Measurements from ENCODE around the gene ZAR1. TPM values are rescaled to one million over a fixed set of nuclear protein-coding genes. Genes with fewer than 3 reads are reported as not detected.

ZAR1 gene
- total RNA-seq, 3 donors from 2014 or later (not counting 1 experiment from before 2014, with no cell fraction given): not detected

DNA sequence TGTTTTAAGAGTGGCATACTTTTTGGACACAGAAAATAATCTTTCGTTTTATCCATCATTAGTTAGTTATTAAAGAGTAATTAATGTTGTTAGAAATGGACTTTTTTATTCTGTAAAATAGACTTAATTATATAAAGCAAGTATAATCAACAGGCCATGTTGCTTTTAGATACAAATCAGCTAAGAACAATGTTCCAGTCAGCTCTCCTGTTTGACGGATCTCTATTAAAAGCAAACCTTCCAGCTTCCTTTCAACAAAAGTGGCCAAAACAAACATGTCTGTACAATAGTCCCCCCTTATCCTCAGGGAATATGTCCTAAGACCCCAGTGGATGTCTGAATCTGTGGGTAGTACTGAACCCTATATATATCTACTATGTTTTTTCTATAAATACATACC, 11.8 kb upstream of the ZAR1 start:
- Mint-ChIP-seq H3K4me3 (no peak overlapping the region), H3K9me3 (no peaks in the 10 kb centered on the region), H3K27ac (no peak overlapping the region), H3K36me3 (no peaks in the 10 kb centered on the region), H3K27me3 (ENCODE audit: low read depth in 2 of 2) (peaks cover 33 to 45% of the 10 kb centered on the region in 2 donors), H3K4me1 (peaks cover 5 to 7% of the 10 kb centered on the region in 2 donors)
- intact Hi-C loops (cut with micrococcal nuclease): no loop called here
- Histone ChIP-seq H3K27ac (ENCODE audit: low read length) (no peak overlapping the region), H3K36me3 (ENCODE audit: control insufficient read depth, insufficient read depth, low read length) (no peaks in the 10 kb centered on the region), H3K9me3 (ENCODE audit: control insufficient read depth, insufficient read depth, low read length) (no peaks in the 10 kb centered on the region), H3K4me1 (ENCODE audit: control insufficient read depth, insufficient read depth, low read length) (peaks cover 3% of the 10 kb centered on the region), H3K27me3 (ENCODE audit: control insufficient read depth, insufficient read depth, low read length) (peaks cover 19% of the 10 kb centered on the region), H3K4me3 (ENCODE audit: low read length) (no peak overlapping the region)
- DNase-seq (no peak), ATAC-seq (no peak)
- TF ChIP-seq, protein P1, sequence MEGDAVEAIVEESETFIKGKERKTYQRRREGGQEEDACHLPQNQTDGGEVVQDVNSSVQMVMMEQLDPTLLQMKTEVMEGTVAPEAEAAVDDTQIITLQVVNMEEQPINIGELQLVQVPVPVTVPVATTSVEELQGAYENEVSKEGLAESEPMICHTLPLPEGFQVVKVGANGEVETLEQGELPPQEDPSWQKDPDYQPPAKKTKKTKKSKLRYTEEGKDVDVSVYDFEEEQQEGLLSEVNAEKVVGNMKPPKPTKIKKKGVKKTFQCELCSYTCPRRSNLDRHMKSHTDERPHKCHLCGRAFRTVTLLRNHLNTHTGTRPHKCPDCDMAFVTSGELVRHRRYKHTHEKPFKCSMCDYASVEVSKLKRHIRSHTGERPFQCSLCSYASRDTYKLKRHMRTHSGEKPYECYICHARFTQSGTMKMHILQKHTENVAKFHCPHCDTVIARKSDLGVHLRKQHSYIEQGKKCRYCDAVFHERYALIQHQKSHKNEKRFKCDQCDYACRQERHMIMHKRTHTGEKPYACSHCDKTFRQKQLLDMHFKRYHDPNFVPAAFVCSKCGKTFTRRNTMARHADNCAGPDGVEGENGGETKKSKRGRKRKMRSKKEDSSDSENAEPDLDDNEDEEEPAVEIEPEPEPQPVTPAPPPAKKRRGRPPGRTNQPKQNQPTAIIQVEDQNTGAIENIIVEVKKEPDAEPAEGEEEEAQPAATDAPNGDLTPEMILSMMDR (IDR thresholded peaks at IDR 0.05): no peak
- WGBS (ENCODE audit: insufficient coverage): 100% methylated on average over 1 of the region's 2 CpGs

- no peak for ATAC-seq
- intact Hi-C loops (cut with micrococcal nuclease): loop anchor here (5.0 kb wide), 1 partner anchor 164 kb away; no protein-coding TSS in a partner anchor
Measured at GRCh38 chr4:48481581-48481980, 8.5 kb upstream of the ZAR1 start.

DNA sequence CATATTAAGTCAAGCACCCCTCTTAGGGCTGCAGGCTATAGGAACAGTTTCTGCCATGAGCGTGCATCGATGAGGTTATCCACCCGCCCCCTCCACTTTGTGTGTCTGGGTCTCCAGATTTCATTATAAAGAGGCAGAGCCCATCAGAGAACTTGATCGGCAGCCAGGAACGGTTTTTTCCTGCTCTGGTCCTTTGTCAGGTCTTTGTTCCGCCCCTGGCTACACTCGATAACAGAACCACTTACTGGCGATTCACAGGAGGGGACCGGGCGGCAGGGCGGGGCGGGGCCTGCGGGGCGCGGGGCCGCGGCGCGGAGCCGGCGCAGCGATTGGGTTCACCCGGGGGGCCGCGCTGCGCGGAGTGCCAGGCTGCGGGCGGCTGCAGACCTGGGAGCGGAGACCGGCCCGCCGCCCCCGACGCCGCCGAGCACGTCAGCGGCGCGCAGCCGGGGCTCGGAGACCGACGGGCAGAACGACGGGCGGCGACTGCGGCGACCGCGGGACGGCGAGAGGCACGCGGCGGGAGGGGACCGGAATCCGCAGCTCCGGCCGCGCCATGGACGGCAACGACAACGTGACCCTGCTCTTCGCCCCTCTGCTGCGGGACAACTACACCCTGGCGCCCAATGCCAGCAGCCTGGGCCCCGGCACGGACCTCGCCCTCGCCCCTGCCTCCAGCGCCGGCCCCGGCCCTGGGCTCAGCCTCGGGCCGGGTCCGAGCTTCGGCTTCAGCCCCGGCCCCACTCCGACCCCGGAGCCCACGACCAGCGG, 6.9 kb upstream of the ZAR1 start, which contains the start of gene SLC10A4:
Gene SLC10A4, plus strand, starts transcription at position 338 of the 771 bp plus-strand sequence. Its CDS starts 219 bp downstream, at position 557.
- H3K4me3 ChIP-seq (ENCODE audit: low read length): no peak within 1 kb of the TSS

More at GRCh38 chr4:48481581-48481980, 8.5 kb upstream of the ZAR1 start:
- TF ChIP-seq, protein P1 (IDR thresholded peaks at IDR 0.05): no peak
- no peak overlapping the region for H3K4me3 Mint-ChIP-seq
- no peak for DNase-seq
- peaks cover 39% of the 10 kb centered on the region for H3K27me3 ChIP-seq (ENCODE audit: control insufficient read depth, insufficient read depth, low read length)
- no peak overlapping the region for H3K4me3 ChIP-seq (ENCODE audit: low read length)
- H3K36me3 ChIP-seq (ENCODE audit: control insufficient read depth, insufficient read depth, low read length): no peaks in the 10 kb centered on the region
- no peak overlapping the region for H3K27ac ChIP-seq (ENCODE audit: low read length)
- no peaks in the 10 kb centered on the region for H3K9me3 ChIP-seq (ENCODE audit: control insufficient read depth, insufficient read depth, low read length)
- WGBS (ENCODE audit: insufficient coverage): 100% methylated on average over 1 of the region's 1 CpG
- H3K4me1 ChIP-seq (ENCODE audit: control insufficient read depth, insufficient read depth, low read length): peaks cover 11% of the 10 kb centered on the region
- H3K36me3 Mint-ChIP-seq: no peaks in the 10 kb centered on the region
- H3K4me1 Mint-ChIP-seq: peaks cover 14 to 20% of the 10 kb centered on the region in 2 donors
- no peak overlapping the region for H3K27ac Mint-ChIP-seq
- H3K9me3 Mint-ChIP-seq: no peaks in the 10 kb centered on the region
- peaks cover 52 to 62% of the 10 kb centered on the region in 2 donors for H3K27me3 Mint-ChIP-seq (ENCODE audit: low read depth in 2 of 2)

More for the DNA sequence above, 6.9 kb upstream of the ZAR1 start, which contains the start of gene SLC10A4:
- WGBS (ENCODE audit: insufficient coverage): 4% methylated on average over 85 of the region's 85 CpGs
- Histone ChIP-seq H3K36me3 (ENCODE audit: control insufficient read depth, insufficient read depth, low read length) (no peaks in the 10 kb centered on the region), H3K27ac (ENCODE audit: low read length) (no peak within 1 kb of the TSS), H3K4me1 (ENCODE audit: control insufficient read depth, insufficient read depth, low read length) (peaks cover 11% of the 10 kb centered on the region), H3K9me3 (ENCODE audit: control insufficient read depth, insufficient read depth, low read length) (no peaks in the 10 kb centered on the region), H3K27me3 (ENCODE audit: control insufficient read depth, insufficient read depth, low read length) (peaks cover 46% of the 10 kb centered on the region)
- Mint-ChIP-seq H3K27ac (no peak within 1 kb of the TSS), H3K27me3 (ENCODE audit: low read depth in 2 of 2) (peaks cover 57 to 67% of the 10 kb centered on the region in 2 donors), H3K9me3 (no peaks in the 10 kb centered on the region), H3K36me3 (no peaks in the 10 kb centered on the region), H3K4me3 (peak within 1 kb of the TSS; percentile 81), H3K4me1 (peaks cover 13 to 14% of the 10 kb centered on the region in 2 donors)
- TF ChIP-seq, protein P1 (IDR thresholded peaks at IDR 0.05): no peak
- peak in 2 of 3 donors; percentile 72 to 74 for ATAC-seq
- peak in 1 of 2 donors; percentile 14 for DNase-seq
- intact Hi-C loops (cut with micrococcal nuclease): loop anchor here (5.0 kb wide), 1 partner anchor 166 kb away; no protein-coding TSS in a partner anchor
